ENCODE data around the gene MRS2. TPM values are rescaled to one million over a fixed set of nuclear protein-coding genes. Genes with fewer than 3 reads are reported as not detected.

MRS2 gene
- total and polyA plus RNA-seq, 12 donors: 11.2 to 41.3 (median 27.7) TPM

DNA sequence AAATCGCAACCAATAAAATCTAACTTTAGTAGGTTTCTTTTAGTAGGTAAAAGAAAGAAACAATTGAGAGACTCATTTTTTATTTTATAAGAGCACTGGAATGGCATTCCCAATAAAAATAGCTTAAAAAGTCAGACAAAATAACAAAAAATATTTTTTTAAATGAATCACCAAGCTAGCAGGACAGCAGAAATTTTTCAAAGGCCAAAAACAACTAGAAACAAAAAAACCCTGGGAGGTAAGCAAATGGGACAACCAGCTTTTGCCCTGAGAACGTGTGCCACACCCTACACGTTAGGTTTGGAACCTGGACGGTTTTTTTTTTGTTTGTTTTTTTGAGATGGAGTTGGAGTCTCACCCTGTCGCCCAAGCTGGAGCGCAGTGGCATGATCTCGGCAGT is 67.1 kb downstream of the MRS2 start:
- TF ChIP-seq, protein P1, sequence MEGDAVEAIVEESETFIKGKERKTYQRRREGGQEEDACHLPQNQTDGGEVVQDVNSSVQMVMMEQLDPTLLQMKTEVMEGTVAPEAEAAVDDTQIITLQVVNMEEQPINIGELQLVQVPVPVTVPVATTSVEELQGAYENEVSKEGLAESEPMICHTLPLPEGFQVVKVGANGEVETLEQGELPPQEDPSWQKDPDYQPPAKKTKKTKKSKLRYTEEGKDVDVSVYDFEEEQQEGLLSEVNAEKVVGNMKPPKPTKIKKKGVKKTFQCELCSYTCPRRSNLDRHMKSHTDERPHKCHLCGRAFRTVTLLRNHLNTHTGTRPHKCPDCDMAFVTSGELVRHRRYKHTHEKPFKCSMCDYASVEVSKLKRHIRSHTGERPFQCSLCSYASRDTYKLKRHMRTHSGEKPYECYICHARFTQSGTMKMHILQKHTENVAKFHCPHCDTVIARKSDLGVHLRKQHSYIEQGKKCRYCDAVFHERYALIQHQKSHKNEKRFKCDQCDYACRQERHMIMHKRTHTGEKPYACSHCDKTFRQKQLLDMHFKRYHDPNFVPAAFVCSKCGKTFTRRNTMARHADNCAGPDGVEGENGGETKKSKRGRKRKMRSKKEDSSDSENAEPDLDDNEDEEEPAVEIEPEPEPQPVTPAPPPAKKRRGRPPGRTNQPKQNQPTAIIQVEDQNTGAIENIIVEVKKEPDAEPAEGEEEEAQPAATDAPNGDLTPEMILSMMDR (IDR thresholded peaks at IDR 0.05): no peak
- TF ChIP-seq POLR2A (IDR thresholded peaks at IDR 0.05): no peak
- Histone ChIP-seq H3K9me3 (replicated peaks in 1 of 3) (no peaks in the 10 kb centered on the region), H3K27ac (no peak overlapping the region), H3K4me3 (no peak overlapping the region), H3K27me3 (no peaks in the 10 kb centered on the region), H3K36me3 (replicated peaks in 1 of 2) (no peaks in the 10 kb centered on the region), H3K4me1 (replicated peaks in 1 of 2) (no peaks in the 10 kb centered on the region)
- DNase-seq: no peak
- WGBS, 4 donors: 89 to 91% (median 90%) methylated on average over 7 of the region's 7 CpGs
- intact Hi-C loops (cut with DNase I): no loop called here

DNA sequence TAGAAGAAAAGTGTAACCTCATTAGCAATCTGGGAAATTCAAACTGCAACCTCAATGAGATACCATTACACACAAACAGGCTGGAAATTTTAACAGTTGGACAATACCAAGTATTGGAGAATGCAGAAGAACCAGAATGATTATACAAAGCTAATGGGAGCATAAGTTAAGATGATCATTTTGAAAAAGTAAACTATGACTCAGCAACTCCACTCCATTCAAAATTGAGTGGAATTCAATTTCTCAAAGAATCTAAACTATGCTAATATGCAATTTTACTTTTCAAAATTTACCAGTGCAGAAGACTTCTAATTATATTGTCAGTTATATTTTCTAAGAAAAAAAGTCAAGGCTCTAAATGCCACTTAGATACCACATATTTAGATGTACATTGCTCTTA is 69.4 kb downstream of the MRS2 start:
- Histone ChIP-seq H3K36me3 (replicated peaks in 1 of 2) (no peaks in the 10 kb centered on the region), H3K27ac (no peak overlapping the region), H3K4me3 (no peak overlapping the region), H3K27me3 (no peaks in the 10 kb centered on the region), H3K9me3 (replicated peaks in 1 of 3) (no peaks in the 10 kb centered on the region), H3K4me1 (replicated peaks in 1 of 2) (no peaks in the 10 kb centered on the region)
- intact Hi-C loops (cut with DNase I): no loop called here
- DNase-seq: no peak
- no peak for TF ChIP-seq POLR2A (IDR thresholded peaks at IDR 0.05)
- TF ChIP-seq, protein P1 (IDR thresholded peaks at IDR 0.05): no peak

Small RNA genes lying within 50 kb of the gene (small RNA-seq; reads per million reads assigned to genes)
- 0 to 0.08 reads per million in 2 donors for gene RNU6-391P

Other genes starting within 250 kb of the MRS2 start
- 1 to 10 TPM in 4 of 9 donors, under 1 TPM in 5; 0.06 to 3.6 (median 0.94) TPM for gene DCDC2, start 44.9 kb upstream of the MRS2 start, total RNA-seq
- 1 to 10 TPM in 2 of 3 donors, under 1 TPM in 1; 0.18 to 1.2 (median 1.1) TPM for gene DCDC2, start 44.9 kb upstream of the MRS2 start, polyA plus RNA-seq
- 1 to 10 TPM in 5 of 9 donors, under 1 TPM in 4; 0.43 to 1.8 (median 1.1) TPM for gene GPLD1, start 86.6 kb downstream of the MRS2 start, total RNA-seq
- 1 to 10 TPM in 1 of 3 donors, under 1 TPM in 2; 0.34 to 1.0 (median 0.88) TPM for gene GPLD1, start 86.6 kb downstream of the MRS2 start, polyA plus RNA-seq
- 10 to 100 TPM in 5 of 9 donors, 1 to 10 TPM in 4; 6.6 to 23.1 (median 11.2) TPM for gene ALDH5A1, start 92.0 kb downstream of the MRS2 start, total RNA-seq
- 10 to 100 TPM in 1 of 3 donors, 1 to 10 TPM in 2; 3.2 to 14.2 (median 4.7) TPM for gene ALDH5A1, start 92.0 kb downstream of the MRS2 start, polyA plus RNA-seq
- gene KIAA0319, start 243.3 kb downstream of the MRS2 start, total RNA-seq: under 1 TPM in 4 of 9 donors, not detected in 5; 0.13 to 0.69 (median 0.23) TPM
- under 1 TPM; 0.17 to 0.48 (median 0.46) TPM for gene KIAA0319, start 243.3 kb downstream of the MRS2 start, polyA plus RNA-seq

Measured in adrenal gland (tissue), 12 donors.